BJ (cell line): Measurements from ENCODE around the gene TAF1B. TPM values are rescaled to one million over a fixed set of nuclear protein-coding genes. Genes with fewer than 3 reads are reported as not detected.
A peak's percentile ranks its signal among the peaks of the same experiment; 100 is the strongest.

Source experiments
- CTCF ChIA-PET: fragments of 350-600 bp; formaldehyde crosslinking; extraction: SDS; loops from one replicate; lab custom pipeline; 2021; ENCODE audit warnings: antibody characterized with exemption, inconsistent platforms; lab: Yijun Ruan, JAX
- POLR2A ChIA-PET: fragments of 300-600 bp; sonication (Branson Sonifier 250); formaldehyde crosslinking; extraction: SDS; loops from one replicate; lab custom pipeline; 2021; ENCODE audit warnings: antibody characterized with exemption; lab: Charles Lee
- DNase-seq: peaks from one replicate; pipeline ENCODE4 v3.0.0-alpha.2; 2011; ENCODE audit warnings: low read depth
- H3K27me3 ChIP-seq: 2 replicates; pipeline ENCODE4 v1.6.0; 2011; ENCODE audit warnings: low read length; ENCODE audit not compliant: control insufficient read depth, insufficient read depth
- H3K36me3 ChIP-seq: 2 replicates; pipeline ENCODE4 v1.5.1; 2011; ENCODE audit warnings: low read length; ENCODE audit not compliant: control insufficient read depth, insufficient read depth
- H3K4me3 ChIP-seq: 2 replicates; pipeline ENCODE4 v1.5.1; 2011; ENCODE audit warnings: low read depth, mild to moderate bottlenecking, control low read depth, low read length
- polyA plus RNA-seq: library from polyadenylated mRNA; depleted of rRNA; stranded (reverse); fragments of >200 nt; gene quantifications from 2 replicates; pipeline ENCODE4 v1.2.3, GENCODE V29; 2011
- TF ChIP-seq, protein P1 (sequence below): IDR thresholded peaks from 2 replicates; pipeline ENCODE4 v1.5.1; 2011; ENCODE audit warnings: low read depth, mild to moderate bottlenecking, control low read depth, inconsistent platforms, low read length, moderate library complexity; ENCODE audit not compliant: insufficient read depth

TAF1B gene
- polyA plus RNA-seq, 1 experiment = 7.6 TPM

DNA sequence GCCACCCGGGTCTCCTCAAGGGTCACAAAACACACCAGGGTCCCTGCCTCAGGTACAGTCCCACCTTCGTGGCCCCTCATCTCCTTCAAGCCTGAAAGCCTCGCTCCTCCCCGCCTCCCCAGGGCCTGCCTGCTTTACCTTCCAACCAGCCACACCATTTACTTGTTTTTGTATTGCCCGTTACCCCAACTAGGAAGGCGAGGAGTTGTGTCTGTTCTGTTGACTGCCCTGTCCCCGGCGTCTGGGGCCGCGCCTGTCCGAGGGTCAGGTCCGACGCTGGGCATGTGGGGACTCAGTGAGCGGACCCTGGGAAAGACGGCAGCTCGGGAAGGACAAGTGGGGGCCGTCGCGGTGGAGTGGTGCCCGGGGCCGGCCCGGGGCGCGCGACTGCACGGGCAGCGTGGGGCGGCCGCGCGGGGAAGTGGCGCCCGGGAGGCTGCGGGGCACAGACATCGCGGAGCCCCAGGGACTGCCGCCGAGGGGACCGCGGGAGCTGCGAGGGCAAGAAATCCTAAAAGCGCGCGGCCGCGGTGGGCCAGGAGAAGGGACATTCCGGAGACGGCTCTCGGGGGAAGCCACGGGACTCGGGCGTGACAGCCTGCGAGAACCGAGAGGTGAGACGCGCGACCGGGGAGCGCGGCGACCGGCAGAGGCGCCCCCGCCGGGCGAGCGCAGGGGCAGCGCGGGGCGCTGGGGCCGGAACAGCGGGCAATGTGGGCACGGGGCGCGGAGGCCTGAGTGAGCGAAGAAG, 107.4 kb downstream of the TAF1B start:
- Histone ChIP-seq H3K27me3 (peaks cover 2% of the 10 kb centered on the region; the same call in 1 of the 2 replicates), H3K36me3 (no peaks in the 10 kb centered on the region), H3K4me3 (peak overlapping the region; percentile 52)
- DNase-seq = no peak
- TF ChIP-seq, protein P1, sequence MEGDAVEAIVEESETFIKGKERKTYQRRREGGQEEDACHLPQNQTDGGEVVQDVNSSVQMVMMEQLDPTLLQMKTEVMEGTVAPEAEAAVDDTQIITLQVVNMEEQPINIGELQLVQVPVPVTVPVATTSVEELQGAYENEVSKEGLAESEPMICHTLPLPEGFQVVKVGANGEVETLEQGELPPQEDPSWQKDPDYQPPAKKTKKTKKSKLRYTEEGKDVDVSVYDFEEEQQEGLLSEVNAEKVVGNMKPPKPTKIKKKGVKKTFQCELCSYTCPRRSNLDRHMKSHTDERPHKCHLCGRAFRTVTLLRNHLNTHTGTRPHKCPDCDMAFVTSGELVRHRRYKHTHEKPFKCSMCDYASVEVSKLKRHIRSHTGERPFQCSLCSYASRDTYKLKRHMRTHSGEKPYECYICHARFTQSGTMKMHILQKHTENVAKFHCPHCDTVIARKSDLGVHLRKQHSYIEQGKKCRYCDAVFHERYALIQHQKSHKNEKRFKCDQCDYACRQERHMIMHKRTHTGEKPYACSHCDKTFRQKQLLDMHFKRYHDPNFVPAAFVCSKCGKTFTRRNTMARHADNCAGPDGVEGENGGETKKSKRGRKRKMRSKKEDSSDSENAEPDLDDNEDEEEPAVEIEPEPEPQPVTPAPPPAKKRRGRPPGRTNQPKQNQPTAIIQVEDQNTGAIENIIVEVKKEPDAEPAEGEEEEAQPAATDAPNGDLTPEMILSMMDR = peak; percentile 19; the same call in 1 of the 2 replicates
- ChIA-PET CTCF (interaction anchor here (1.3 kb wide), 2 partner anchors 20 to 137 kb away, joined by 5 read pairs; no protein-coding TSS in a partner anchor), POLR2A (no interaction called here)

DNA sequence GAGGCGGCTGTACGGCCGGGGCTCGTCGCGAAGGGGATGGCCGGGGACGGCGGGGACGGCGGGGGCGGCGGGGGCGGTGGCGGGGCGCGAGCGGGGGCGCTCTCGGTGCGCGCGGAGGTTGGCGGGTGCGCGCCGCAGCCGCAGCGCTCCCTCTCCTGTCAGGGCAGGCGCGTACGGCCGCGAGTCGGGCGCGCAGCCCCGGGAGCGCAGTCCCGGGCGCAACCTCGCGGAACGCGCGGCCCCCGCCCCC, 107.9 kb downstream of the TAF1B start:
- Histone ChIP-seq H3K36me3 (no peaks in the 10 kb centered on the region), H3K27me3 (no peaks in the 10 kb centered on the region; the same call in 1 of the 2 replicates), H3K4me3 (peak overlapping the region; percentile 52)
- CTCF ChIA-PET = interaction anchor here (1.3 kb wide), 1 partner anchor 138 kb away, joined by 5 read pairs; no protein-coding TSS in a partner anchor
- POLR2A ChIA-PET = no interaction called here
- TF ChIP-seq, protein P1 = no peak
- no peak for DNase-seq

DNA sequence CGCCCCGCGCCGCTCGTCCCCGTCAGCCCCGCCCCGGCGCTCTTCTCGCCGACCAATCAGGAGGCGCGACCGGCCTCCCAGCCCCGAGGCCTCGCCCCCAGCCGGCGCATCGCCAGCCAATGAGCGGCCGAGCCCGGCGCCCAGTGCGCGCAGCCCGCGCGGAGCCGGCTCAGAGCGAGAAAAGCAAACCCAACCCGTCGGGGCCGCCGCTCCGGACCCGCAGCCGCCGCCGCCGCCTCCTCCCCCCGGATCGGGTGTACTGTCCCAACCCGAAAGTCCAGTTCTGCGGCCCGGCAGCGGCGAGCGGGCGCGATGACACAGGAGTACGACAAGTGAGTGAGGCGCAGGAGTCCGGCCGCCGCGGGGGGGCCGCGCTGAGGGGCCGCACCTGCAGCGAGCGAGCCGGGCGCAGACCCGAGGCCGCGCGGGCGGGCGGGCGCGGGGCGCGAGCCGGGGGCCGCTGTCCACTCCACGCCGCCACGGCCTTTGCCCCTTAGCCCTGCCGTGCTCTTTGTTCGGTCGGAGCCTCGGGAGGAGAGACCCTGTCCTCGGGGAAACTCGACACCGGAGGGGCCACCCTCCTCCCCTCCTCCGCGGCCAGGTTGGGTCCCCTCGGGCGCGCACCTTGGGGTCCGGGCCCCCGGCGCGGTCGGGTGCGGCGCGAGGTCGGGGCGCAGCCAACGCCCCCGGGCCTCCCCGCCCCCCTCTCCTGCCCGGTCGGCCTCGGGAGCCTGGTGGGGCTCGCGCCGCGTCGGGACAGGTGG, 108.4 kb downstream of the TAF1B start, which contains the start of gene GRHL1:
Gene GRHL1, plus strand, starts transcription at position 172 of the 764 bp plus-strand sequence. Its CDS starts 141 bp downstream, at position 313.
- peak; percentile 35 for DNase-seq
- ChIA-PET CTCF (interaction anchor here (1.1 kb wide), 1 partner anchor 12 kb away, joined by 3 read pairs; no protein-coding TSS in a partner anchor), POLR2A (no interaction called here)
- TF ChIP-seq, protein P1 = no peak
- H3K4me3 ChIP-seq = peak within 1 kb of the TSS; percentile 58
- no peaks in the 10 kb centered on the region for H3K27me3 ChIP-seq
- no peaks in the 10 kb centered on the region for H3K36me3 ChIP-seq

DNA sequence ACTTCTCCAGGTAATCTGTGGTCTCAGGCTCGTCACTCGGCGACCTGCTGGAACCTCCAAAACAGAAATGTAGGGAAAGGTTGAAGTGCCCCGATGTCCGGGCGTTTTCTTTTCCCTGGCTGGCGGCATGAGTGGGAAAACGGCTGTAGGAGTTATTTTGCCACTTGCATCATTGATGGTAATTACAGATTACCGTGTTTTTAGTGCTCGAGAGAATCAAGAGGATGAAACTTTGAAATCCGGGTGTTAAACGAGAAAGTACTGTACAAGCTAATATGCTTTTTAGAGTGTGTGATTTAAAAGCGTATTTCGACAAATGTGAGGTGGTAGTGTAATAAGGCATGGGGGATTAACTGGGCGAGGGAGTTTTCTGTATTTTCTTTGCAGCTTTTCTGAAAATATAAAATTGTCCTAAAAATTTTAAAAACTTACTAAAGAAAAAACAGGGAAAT, 109.0 kb downstream of the TAF1B start:
- Histone ChIP-seq H3K27me3 (no peaks in the 10 kb centered on the region), H3K4me3 (peak overlapping the region; percentile 58), H3K36me3 (no peaks in the 10 kb centered on the region)
- CTCF ChIA-PET = interaction anchor here (1.1 kb wide), 1 partner anchor 11 kb away, joined by 3 read pairs; no protein-coding TSS in a partner anchor
- TF ChIP-seq, protein P1 = no peak
- POLR2A ChIA-PET = no interaction called here
- no peak for DNase-seq

DNA sequence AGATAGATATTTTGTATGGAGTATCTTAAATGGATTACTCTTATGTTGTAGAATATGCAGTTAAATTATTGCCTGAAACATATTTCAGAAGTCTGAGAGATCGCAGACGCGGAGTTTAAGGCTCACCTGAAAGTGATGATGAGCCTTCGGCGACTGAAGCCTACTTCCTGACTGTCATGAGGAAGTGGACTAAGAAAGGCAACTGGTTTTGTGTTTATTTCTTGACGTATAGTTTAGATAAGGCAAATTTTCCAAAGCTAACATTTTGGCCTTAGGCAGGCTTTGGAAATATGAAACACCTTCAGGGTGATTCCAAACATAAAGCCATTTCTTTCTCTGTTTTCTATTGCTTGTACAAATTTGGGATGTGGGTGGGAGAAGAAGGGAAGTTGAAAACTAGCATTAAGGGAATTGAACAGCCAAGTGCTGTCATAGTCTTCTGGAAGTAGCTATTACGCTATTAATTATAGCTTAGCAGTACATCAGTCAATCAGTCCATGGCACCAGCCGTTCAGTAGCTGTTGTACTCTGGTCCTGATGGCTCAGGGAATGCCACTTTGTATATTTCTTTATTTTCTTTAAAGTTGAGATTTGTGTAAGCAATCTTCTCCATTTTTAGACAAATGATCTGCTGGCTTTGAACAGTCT, 109.7 kb downstream of the TAF1B start:
- no peaks in the 10 kb centered on the region for H3K36me3 ChIP-seq
- H3K4me3 ChIP-seq = no peak overlapping the region
- CTCF ChIA-PET = interaction anchor here (0.6 to 1.1 kb wide), 3 partner anchors 11 to 113 kb away, joined by 3 read pairs; no protein-coding TSS in a partner anchor
- TF ChIP-seq, protein P1 = no peak
- no peaks in the 10 kb centered on the region for H3K27me3 ChIP-seq
- no peak for DNase-seq
- POLR2A ChIA-PET = no interaction called here
